Measurements from ENCODE around the gene UBR4.

Gene UBR4

GRCh38 chr1:19074361-19074901, 135.6 kb downstream of the UBR4 start:
- in situ Hi-C loops (cut with MboI; ENCODE audit: low sequenced_read_pairs): no loop called here

- in situ Hi-C loops (cut with MboI; ENCODE audit: low sequenced_read_pairs): no loop called here
These were observed 136.5 kb downstream of the UBR4 start for GRCh38 chr1:19073311-19074186.

- in situ Hi-C loops (cut with MboI; ENCODE audit: low sequenced_read_pairs): no loop called here
These were observed 137.6 kb downstream of the UBR4 start for GRCh38 chr1:19072285-19072981.

GRCh38 chr1:19071674-19072281, 138.3 kb downstream of the UBR4 start:
- in situ Hi-C loops (cut with MboI; ENCODE audit: low sequenced_read_pairs): no loop called here

DNA sequence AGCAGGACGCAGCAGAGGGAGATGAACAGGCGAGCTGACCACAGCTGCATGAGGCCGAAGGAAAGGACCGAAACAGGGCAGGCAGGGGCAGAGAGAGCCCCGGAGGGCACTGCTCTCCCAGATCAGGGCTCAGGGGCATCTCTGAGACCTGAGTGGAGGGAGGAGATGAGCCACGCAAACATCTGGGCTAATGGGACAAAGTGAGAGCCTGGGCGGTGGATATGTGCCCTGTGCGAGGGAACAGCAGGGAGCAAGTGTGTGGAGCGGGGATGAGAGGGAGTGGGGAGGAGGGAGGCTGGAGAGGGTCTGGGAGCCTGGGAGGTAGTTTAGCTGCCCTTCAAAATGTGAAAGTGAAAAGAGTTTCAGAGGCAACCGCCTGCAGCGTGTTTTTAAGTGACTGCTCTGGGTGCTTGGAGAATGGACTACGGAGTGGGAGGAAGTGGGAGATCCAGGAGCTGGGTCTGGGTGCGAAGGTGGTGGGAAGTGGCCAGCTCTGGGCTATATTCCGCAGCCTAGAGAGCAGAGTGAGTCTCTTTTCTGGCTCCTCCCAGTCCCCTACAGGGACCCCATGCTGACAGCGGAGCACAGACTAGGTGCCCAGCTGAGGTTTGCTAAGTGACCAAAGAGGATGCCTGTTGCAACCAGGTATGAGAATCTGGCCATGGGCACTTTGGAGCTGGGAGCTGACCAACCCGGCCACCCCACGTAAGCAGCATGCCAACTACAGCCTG, 139.0 kb downstream of the UBR4 start:
- in situ Hi-C loops (cut with MboI; ENCODE audit: low sequenced_read_pairs): no loop called here

DNA sequence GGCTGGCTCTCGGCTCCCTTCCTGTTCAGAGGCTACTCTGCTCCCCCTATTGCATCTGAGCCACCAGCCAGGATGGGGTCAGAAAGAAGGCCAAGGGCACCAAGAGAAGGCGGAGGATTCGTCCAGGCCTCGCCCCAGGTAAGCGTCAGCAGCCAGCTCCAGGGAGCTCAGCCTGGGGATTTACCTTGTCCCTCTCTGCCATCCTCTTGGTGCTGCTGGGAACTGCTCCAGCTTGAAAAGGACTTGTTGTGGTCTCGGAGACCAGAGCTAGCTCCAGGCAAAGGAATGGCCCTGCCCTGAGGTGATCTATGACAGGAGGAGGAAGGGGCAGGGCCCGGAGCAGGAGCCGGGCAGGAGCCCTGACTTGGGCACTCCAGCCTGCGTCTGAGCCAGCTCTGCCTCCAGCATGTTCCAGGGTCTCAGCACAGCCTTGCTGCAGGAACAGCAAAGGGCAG, 139.8 kb downstream of the UBR4 start:
- in situ Hi-C loops (cut with MboI; ENCODE audit: low sequenced_read_pairs): no loop called here

DNA sequence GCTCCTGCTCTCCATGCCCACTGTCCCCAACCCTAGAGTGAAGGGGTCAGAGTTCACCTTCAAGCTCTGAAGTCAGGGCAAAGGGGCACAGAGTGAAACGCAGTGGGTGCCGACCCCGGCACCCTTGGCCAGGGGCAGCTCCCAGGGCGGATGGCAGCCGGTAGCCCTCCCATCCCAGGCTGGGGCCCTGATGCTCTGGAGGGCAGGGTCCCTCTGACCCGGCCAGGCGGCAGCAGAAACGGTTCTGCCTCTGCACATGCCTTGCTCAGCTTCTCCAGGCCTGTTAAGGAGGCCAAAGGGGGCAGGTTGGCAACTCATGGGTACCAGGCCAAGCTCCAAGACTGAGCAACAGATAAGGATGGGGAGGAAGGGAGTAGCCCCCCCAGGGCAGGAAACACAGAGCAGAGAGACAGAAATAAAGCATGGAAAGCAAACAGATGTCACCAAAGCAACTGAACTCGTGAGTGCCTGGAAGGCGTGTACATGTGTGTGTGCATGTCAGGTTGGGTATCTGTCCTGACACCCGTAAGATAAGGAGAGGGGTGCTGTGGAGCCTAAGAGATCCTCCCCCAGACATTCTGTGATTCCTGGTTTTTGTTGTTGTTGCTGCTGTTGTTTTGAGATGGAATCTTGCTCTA, 141.3 kb downstream of the UBR4 start:
- in situ Hi-C loops (cut with MboI; ENCODE audit: low sequenced_read_pairs): no loop called here

GRCh38 chr1:19067912-19068638, 142.0 kb downstream of the UBR4 start:
- in situ Hi-C loops (cut with MboI; ENCODE audit: low sequenced_read_pairs): no loop called here

GRCh38 chr1:19067182-19067911, 142.7 kb downstream of the UBR4 start:
- in situ Hi-C loops (cut with MboI; ENCODE audit: low sequenced_read_pairs): no loop called here

- in situ Hi-C loops (cut with MboI; ENCODE audit: low sequenced_read_pairs): no loop called here
These were observed 143.2 kb downstream of the UBR4 start for GRCh38 chr1:19066874-19067181.

DNA sequence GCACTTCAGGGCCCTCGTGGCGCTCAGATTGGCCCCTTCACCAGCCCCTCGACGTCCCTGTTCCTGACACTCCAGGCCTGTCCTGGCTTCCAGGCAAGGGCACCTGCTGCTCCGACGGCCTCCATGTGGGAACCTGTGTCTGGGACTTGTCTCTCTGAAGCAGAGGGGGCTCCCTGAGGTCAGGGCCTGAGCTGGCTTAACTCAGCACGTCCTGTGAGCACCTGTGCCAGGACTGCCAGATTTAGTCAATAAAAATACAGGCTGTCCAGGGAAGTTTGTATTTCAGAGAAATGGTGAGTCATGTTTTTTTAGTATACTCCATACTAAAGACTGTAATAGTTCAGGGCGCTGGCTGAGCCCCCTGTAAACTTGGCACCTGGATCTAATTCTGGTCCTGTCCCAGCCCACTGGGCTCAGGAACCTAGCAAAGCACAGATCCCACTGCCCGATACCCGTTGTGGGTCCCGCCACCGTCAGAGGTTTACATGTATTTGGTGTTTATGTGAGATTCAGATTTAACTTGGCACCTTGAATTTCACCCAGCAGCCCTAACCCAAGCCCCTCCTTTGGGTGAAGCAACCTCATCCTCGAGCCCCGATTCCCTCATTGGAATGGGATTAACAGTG, 143.7 kb downstream of the UBR4 start:
- in situ Hi-C loops (cut with MboI; ENCODE audit: low sequenced_read_pairs): no loop called here

DNA sequence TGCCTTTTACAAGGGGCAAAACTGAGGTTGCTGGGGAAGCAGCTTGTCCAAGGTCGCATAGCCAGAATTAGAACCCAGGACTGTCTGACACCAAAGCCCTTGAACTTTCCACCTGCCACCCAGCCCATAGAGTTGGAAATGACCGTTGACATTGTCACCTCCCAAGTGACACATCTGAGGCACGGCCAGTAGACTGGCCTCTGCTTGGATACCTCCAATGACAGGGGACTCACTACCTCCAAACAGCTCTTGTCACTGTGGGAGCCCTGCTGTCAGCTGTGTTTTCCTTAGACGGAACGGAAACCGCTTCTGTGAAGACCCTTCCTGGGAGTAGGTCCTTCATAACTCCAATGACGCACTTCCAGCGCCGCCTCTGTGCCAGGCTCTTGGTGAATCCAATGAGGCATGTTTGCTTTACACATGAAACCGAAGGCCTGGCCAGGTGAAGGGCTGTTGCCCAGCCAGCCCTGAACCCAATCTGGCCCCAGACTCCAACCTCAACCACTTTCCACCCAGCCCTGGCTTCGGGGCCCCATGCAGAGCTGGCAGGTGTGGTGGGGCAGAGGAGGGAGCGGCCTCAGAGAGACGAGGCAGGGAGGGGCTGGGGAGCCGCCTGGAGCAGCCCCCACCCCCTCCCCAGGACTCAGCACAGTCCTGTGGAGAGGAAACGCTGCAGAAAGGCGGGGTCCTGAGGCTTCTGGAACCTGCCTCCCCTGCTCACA, 144.4 kb downstream of the UBR4 start:
- in situ Hi-C loops (cut with MboI; ENCODE audit: low sequenced_read_pairs): no loop called here

GRCh38 chr1:19064906-19065450, 145.1 kb downstream of the UBR4 start:
- in situ Hi-C loops (cut with MboI; ENCODE audit: low sequenced_read_pairs): no loop called here

GRCh38 chr1:19063122-19063521, 146.9 kb downstream of the UBR4 start:
- in situ Hi-C loops (cut with MboI; ENCODE audit: low sequenced_read_pairs): no loop called here

- in situ Hi-C loops (cut with MboI; ENCODE audit: low sequenced_read_pairs): no loop called here
These were observed 147.6 kb downstream of the UBR4 start for GRCh38 chr1:19062258-19063029.

GRCh38 chr1:19061798-19062197, 148.3 kb downstream of the UBR4 start:
- in situ Hi-C loops (cut with MboI; ENCODE audit: low sequenced_read_pairs): no loop called here

DNA sequence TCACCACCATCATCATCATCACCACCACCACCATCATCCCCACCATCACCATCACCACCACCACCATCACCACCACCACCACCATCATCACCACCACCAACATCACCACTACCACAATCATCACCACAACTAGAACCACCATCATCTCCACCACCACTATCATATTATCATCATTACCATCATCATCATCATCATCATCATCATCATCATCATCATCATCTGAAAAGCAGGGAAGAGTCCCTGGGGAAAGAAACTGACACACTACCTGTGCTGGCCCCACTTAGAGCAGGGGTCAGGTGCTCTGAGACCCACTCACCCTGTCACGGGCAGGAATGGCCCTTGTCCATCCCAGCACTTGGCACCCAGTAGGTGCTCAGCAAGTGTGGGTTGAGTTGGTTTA, 148.7 kb downstream of the UBR4 start:
- in situ Hi-C loops (cut with MboI; ENCODE audit: low sequenced_read_pairs): no loop called here
